ENCODE data around the gene NFIB.

Gene NFIB

GRCh38 chr9:14318361-14318760 is 4.4 kb upstream of the NFIB start:
- no peak for DNase-seq

GRCh38 chr9:14317667-14318320 is 3.9 kb upstream of the NFIB start:
- DNase-seq, result no peak

GRCh38 chr9:14316602-14317300 is 2.8 kb upstream of the NFIB start:
- no peak for DNase-seq

GRCh38 chr9:14315875-14316601 is 2.1 kb upstream of the NFIB start:
- no peak for DNase-seq

GRCh38 chr9:14314929-14315874 is 1.3 kb upstream of the NFIB start:
- DNase-seq, result no peak

DNA sequence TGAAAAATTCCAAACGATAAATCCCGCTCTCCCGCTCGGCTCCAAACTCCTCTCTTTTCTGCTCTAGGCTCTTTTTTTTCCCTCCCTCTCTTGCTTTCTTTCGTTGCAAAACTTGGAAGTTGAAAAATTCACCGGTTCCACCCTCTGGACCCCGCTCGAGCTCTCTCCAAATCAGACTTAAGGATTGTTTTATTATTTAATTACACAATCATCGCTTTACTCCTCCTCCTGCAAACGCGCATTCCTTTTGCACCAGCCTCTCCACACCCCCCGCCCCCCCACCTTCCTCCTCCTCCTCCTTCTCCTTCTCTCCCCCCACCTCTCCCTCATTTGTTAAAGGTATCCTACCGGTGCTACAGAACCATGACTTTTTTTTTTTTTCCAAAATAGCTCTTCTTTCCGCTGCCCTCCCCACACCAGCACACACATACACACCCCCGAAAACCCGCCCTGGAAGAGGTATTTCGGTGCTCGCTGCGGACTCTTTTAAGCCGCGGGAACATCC is 535 bp upstream of the NFIB start:
- DNase-seq, result no peak

- DNase-seq, result no peak
These were observed 482 bp downstream of the NFIB start for GRCh38 chr9:14313378-14313940.

GRCh38 chr9:14312719-14313377 is 1.1 kb downstream of the NFIB start:
- no peak for DNase-seq

DNA sequence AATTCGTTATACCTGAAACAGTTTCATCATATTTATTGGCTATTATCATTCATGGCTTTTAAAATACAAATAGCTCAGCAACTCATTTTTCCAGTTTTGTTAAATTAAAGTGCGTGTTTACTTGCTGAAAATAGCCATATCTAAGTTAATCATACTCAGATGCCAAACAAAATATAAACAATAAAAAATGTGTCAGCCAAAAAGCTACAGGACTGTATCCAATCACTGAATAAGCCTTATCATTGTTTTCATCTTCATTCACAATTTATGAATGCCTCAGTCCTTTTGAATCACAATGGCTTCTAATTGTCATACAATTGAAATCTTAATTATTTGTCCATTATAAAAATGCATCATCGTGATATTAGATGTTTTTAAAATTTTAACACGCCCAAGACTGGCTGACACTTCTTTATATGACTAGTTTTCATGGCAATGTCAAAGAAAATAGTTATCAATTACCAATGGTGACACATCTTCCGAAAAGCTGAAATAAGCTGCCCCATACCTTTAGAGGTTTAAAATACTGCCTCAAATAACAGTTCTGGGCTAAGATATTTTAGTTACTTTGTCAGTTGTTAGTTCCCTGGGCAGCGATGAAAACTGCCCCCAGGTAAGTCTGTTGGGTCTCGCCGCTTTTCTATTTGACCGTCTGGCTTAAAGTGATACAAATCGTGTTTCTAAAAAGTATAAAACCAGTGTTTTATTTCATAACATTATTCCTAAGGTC is 1.8 kb downstream of the NFIB start:
- DNase-seq, result no peak

DNA sequence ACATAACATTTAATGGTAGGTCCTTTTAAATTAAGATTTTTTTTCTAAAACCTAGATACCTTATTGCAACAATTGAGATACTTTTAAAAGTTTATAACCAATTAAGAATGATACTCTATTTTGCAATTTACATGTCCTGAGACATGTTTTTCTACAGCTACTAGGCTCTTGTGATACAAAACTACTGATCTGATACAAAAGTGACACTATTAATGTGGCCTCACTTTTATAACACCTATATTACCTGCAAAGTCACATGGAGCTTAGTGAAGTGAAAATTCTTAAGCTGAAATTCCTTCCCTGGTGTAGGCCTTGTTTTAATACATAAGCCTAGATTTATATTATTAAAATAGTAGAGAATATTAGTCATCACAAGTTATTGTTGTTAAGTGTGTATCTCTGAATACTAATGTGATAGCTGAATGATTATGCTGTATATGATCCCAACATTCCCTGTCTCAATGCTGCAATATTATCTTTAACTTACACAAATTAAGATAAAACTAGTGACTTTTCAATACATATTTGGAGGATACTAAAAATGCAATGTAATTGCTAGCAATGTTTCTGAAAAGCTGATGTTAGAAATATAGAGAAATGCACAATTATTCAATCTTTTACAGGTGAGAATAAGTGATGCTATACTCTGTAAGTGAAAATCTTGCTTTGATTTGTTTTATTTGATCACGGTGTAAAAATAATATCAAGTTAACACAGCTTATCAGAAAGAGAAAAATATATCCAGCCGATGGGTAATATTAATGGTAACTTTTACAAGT is 2.6 kb downstream of the NFIB start:
- no peak for DNase-seq

DNA sequence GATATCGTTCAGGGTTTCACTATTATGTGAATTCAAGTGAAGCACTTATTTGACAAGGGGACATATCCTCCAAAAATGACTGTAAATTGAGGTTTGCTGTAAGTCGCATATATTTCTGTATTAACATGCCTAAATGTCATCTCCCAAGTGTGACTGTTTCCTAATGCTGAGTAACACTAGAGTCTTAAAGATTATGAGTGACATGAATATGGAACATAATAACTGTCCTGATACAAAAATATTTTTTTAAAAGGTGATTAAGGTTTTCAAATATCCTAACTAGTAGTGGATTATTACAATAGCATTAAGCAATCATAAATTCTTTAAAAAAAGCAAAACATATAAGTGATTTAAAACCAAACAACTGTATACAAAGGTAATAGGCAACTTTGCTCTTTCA is 3.6 kb downstream of the NFIB start:
- DNase-seq, result no peak

DNA sequence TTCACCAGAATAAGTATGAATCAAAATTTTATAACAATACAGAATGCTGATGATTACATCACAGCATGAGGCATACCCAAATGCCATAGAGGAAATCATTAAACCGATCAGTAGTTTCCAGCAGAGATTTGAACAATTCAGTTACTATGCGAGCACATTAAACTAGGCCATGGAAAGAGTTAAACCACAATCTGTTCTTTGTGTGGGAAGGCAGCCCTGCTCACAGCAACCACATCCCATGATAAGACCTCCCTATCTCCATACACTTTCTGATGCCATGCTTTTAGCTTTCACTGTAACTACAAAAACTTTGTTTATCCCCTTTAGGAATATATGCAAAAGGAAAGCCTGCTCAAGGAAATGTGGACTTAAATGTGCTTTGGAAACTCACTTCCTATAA is 4.5 kb downstream of the NFIB start:
- DNase-seq, result no peak

- DNase-seq, result no peak
These were observed 5.1 kb downstream of the NFIB start for GRCh38 chr9:14308853-14309145.

DNA sequence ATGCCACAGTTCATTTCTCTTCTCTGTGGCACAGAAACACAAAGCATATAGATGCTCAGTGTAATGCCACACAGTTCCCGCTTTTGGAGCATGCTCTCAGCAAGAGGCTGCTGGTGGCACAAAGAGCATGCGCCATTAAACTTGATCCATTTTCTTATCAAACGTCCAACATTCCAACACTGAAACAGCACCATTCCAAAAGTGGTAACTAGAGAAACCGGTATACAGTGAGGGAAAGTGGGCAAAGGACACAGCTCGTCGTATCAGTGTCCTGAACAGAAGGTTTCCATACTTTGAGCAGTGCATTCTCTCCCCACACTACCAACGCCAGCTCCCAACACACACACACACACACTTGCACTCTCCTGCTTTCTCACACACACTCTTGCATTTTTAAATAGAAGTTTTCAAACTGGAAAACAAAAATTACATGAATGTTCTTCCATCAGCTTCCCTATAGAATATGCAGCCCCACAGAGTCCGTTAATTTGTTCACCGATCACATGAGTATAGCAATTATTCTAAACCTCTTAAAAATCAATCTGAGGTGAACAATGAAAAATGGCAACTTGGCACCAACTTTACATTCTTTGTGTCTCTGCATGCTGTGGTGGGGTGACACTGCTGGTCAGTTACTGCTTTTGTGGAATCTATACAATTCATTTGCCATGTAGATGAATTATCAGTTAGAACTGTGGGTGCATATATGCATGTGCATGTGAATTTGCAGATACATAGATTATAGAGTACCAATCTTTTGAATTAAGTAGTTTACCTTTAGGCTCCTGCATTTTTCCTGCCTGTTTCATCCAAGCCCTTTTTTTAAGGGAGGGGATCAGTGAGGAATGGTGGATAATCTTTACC is 5.7 kb downstream of the NFIB start:
- no peak for DNase-seq

GRCh38 chr9:14306672-14307660 is 7.0 kb downstream of the NFIB start:
- DNase-seq, result no peak

DNA sequence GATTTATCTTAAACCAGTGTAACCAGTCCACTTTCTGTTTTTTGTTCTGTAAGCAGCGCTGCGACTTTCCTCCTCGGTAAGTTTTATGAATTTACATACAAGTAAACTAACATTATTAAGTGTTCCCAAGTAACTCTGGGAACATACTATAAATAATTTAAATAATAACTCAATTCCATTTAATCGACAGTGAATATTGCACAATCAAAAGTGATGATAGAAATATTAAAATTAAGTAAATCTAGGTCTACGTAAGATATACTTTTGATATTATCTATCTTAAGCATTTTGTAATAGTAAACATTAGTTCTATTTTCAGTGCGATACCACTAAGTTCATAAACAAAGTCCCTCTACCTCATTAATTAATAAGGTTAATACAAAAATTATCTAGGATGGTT is 7.8 kb downstream of the NFIB start:
- no peak for DNase-seq

DNA sequence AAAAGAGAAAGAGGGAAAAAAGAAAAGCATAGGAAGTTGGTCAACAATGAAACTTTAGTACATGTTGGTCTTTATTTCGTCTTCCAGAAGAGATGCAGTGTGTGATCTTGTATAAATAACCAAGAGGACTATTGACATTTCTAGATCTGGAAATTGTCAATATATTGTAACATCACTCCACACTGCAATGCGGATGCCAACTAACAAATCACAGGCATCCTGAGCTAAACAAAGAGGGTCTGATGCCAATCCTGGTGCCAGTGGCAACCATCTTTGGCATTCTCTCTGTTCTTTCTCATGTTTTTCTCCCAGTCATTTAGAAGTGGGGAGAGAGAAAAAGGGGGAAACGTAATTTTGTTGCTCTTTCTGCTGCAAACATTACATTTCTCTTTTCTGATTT is 9.7 kb downstream of the NFIB start:
- no peak for DNase-seq

GRCh38 chr9:14303521-14303920 is 10.4 kb downstream of the NFIB start:
- no peak for DNase-seq
